Measurements from ENCODE around the gene BTBD16.

BTBD16 gene

GRCh38 chr10:122323941-122324675, 53.0 kb downstream of the BTBD16 start:
- no peak for DNase-seq

- no peak for DNase-seq
These were observed 54.1 kb downstream of the BTBD16 start for GRCh38 chr10:122325235-122325634.

GRCh38 chr10:122326385-122326784, 55.3 kb downstream of the BTBD16 start:
- no peak for DNase-seq

- no peak for DNase-seq
These were observed 55.7 kb downstream of the BTBD16 start for GRCh38 chr10:122326806-122327205.

- DNase-seq = no peak
These were observed 56.4 kb downstream of the BTBD16 start for GRCh38 chr10:122327237-122328206.

- DNase-seq = no peak
These were observed 57.6 kb downstream of the BTBD16 start for GRCh38 chr10:122328676-122329075.

- no peak for DNase-seq
These were observed 58.3 kb downstream of the BTBD16 start for GRCh38 chr10:122329416-122329815.

GRCh38 chr10:122331100-122331499, 60.0 kb downstream of the BTBD16 start:
- no peak for DNase-seq

GRCh38 chr10:122331615-122332446, 60.7 kb downstream of the BTBD16 start:
- no peak for DNase-seq

GRCh38 chr10:122333037-122333436, 61.9 kb downstream of the BTBD16 start:
- DNase-seq = no peak

- DNase-seq = no peak
These were observed 65.2 kb downstream of the BTBD16 start for GRCh38 chr10:122336332-122336731.

- DNase-seq = no peak
These were observed 65.9 kb downstream of the BTBD16 start for GRCh38 chr10:122336961-122337360.

- no peak for DNase-seq
These were observed 67.7 kb downstream of the BTBD16 start for GRCh38 chr10:122338609-122339441.

- no peak for DNase-seq
These were observed 70.2 kb downstream of the BTBD16 start for GRCh38 chr10:122341141-122341810.

- DNase-seq = peak; percentile 62
These were observed 71.4 kb downstream of the BTBD16 start for GRCh38 chr10:122342293-122343134.

- DNase-seq = no peak
These were observed 72.2 kb downstream of the BTBD16 start for GRCh38 chr10:122343135-122343800.

GRCh38 chr10:122343936-122344335, 72.8 kb downstream of the BTBD16 start:
- DNase-seq = no peak

- no peak for DNase-seq
These were observed 73.7 kb downstream of the BTBD16 start for GRCh38 chr10:122344741-122345258.

- no peak for DNase-seq
These were observed 75.3 kb downstream of the BTBD16 start for GRCh38 chr10:122346326-122346950.

Data from activated naive CD4-positive, alpha-beta T cell treated with Interleukin-2 at 50 U/mL for 16 hours (primary cell).